HG03469 (cell line): Measurements from ENCODE around the gene OLAH.
"Not testable (repeated sequence)": the region's sequence is repeated elsewhere in the genome, so short reads cannot be mapped to it uniquely, and the experiment has no call there.

Experiments used
- ATAC-seq: cut with Tn5 transposase; IDR thresholded peaks from one replicate; pipeline ENCODE4 v1.9.1; 2021; ENCODE audit warnings: mild to moderate bottlenecking, moderate library complexity, moderate number of reproducible peaks; ENCODE audit not compliant: unreplicated experiment

The OLAH gene

DNA sequence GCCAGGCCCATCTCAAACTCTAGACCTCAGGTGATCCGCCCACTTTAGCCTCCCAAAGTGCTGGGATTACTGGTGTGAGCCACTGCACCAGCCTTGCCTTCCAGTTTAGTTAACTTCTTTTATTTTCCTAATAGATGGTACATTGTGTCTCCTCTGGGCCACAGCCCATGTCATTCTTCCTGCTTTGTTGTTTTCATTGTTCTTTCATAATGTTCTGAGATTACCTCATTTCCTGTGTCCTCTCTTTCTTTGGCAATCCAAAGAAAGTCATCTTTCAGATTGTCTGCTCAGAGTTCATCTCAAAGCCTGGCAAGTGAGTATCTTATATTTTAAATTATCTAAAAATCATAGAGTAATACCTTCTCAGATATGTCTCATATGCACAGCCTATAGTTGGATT lies at the start of gene OLAH:
OLAH (plus strand) TSS at position 270 of the 400 bp plus-strand sequence. CDS start 3,346 bp downstream, outside the sequence.
- no peak for ATAC-seq

DNA sequence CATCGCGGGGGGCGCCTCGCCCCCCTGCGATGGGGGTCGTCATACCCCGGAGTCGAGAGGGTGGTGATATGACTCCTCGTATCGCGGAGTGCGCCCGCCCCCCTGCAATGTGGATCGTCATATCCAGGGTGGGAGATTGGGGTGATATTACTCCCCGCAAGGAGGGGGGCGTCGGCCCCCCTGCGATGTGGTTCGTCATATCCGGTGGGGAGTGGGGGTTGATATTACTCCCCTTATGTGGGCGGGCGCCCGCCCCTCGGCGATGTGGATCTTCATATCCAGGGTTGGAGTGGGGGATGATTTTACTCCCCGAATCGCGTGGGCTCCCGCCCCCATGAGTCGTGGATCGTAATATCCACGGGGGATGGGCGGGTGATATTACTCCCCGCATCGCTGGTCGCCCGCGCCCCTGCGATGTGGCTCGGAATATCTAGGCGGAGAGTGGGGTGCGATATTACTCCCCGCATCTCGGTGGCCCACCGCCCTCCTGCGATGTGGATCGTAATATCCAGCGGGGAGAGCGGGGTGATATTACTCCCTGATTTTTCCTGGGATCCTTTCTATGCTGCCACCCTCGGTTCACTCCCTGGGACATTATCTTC lies 47.7 kb upstream of the OLAH start:
- ATAC-seq: no peak

GRCh38 chr10:15013530-15013929 lies 30.2 kb upstream of the OLAH start:
- ATAC-seq: not testable (repeated sequence)

DNA sequence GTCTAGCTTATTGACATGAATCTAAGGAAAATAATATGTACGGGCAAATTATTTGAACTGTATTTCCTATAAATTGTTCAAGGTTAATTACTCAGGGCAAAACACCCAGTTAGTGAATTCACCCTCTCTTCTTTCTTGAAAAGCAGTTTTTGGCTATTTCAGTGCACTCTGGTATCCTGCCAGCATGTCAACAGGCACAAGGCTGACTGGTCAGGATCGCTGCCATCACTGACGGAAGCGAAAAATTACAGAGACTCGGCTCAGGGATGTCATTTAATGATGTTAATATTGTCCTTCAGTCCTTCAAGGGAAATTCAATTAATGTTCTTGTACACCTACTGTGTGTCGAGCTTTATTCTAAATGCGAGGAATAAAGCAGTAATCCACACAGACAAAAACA lies 28.3 kb upstream of the OLAH start:
- no peak for ATAC-seq

DNA sequence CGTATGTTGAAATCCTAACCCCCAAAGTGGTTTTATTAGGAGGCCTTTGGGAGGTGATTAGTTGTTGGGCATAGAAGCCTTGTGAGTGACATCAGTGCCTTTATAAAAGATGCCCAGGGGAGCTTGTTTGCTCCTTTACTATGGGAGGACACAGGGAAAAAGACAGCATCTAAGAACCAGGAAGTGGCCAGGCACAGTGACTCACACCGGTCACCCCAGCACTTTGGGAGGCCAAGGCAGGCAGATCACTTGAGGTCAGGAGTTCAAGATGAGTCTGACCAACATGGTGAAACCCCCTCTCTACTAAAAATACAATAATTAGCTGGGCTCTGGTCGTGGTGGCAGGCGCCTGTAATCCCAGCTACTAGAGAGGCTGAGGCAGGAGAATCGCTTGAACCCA lies 22.8 kb upstream of the OLAH start:
- ATAC-seq: not testable (repeated sequence)

DNA sequence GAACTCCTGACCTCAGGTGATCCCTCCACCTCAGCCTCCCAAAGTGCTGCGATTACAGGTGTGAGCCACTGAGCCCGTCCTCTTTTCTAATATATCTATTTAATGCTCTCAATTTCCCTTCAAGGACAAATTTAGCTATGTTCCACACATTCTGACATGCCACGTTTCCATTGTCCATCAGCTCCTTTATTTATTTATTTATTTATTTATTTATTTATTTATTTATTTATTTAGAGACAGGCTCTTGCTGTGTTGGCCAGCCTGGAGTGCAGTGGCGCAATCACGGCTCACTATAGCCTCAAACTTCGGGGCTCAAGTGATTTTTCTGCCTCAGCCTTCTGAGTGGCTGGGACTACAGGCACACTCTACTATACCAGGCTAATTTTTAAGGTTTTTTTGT lies 20.7 kb upstream of the OLAH start:
- not testable (repeated sequence) for ATAC-seq

GRCh38 chr10:15024017-15025004 lies 19.4 kb upstream of the OLAH start:
- not testable (repeated sequence) for ATAC-seq

DNA sequence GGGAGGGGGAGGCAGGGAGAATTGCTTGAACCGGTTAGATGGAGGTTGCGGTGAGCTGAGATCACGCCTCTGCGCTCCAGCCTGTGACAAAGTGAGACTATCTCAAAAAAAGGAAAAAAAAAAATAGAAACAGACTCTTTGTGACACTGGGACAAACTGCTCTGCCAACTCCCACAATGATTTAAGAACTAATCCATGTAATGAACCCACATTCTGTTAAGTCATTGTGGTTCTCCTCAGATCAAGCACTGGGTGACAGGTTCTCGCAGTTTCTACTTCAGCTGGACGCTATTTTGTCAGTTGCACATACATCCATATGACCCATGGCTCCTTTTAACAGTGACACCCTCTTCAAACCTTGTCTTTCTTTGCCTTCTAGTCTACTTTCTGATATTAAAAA lies 18.7 kb upstream of the OLAH start:
- not testable (repeated sequence) for ATAC-seq

DNA sequence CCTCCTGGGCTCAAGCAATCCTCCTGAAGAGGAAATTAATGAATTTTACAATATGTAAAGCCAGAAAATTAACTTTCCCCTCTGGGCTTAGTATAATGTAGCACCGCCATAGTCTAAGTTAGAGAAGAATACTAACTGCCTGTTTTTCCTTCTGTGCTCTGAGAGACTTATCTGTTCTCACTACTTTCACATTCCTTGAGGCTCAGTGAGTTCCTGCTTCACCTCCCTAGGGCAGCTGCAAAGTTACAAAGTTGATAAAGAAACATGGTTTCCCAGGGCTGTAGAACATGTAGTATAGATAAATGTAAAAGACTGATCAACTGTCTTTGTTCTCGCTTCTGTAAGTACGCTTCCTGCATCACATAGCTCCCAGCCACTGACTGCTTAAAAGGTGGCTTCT lies 16.0 kb upstream of the OLAH start:
- ATAC-seq: no peak

DNA sequence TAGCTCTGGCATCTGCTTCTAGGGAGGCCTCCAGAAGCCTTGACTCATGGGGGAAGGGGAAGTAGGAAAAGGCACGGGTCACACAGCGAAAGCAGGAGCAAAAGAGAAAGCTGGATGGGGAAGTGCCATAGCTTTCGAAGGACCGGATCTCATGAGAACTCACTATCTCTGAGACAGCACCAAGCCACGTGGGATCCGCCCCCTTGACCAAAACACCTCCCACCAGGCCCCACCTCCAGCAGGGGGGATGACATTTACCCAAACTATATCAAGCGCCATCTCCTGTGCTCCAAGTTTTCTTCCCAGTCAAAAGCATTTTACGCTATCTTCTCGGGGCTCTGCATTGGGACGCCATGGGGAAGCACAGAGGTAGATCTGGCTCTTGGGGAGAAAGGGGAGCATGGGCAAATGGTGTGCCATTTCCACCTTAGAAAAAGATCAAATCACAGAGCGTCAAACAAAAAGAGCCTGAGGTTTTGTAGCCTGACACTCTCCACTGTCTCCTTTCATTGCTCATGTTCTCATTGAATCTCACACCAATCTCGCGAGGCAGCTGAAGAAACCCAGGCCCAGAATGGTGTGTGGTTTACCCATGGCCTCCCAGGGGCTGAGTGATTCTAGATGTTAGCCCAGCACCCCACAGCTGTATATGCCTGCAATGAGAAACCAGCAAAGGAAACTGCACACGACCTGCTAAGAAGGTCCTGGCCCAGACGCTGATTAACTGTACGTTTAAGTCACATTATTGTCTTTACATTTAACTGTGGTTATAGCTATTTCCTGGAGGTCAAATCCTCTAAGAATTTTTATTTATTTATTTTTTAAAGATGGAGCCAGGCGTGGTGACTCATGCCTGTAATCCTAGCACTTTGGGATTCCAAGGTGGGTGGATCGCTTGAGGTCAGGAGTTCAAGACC lies 8.1 kb upstream of the OLAH start:
- no peak for ATAC-seq

GRCh38 chr10:15037691-15038090 lies 6.1 kb upstream of the OLAH start:
- no peak for ATAC-seq

GRCh38 chr10:15038416-15038815 lies 5.3 kb upstream of the OLAH start:
- ATAC-seq: no peak

DNA sequence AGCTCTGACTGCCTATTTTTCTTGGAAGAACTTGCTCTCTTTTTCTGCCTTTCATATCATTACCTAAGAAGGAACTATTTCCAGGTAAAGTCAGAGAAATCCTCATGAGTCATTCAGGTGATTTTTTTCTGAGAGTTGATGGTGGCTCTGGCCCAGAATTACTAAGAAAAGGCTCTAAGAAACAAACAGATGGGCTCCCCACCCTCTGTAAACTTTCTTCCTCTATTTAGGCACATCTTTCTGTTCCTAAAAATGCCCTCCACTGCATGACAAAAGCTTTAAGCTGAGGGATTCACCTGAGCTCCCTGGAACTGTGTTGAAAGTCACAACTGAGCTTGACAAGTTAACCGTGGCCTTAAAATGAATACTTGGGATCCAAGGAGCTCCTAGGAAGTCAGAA lies 1.6 kb downstream of the OLAH start:
- no peak for ATAC-seq

GRCh38 chr10:15046626-15047025 lies 2.9 kb downstream of the OLAH start:
- no peak for ATAC-seq

GRCh38 chr10:15049533-15049932 lies 5.8 kb downstream of the OLAH start:
- ATAC-seq: no peak

DNA sequence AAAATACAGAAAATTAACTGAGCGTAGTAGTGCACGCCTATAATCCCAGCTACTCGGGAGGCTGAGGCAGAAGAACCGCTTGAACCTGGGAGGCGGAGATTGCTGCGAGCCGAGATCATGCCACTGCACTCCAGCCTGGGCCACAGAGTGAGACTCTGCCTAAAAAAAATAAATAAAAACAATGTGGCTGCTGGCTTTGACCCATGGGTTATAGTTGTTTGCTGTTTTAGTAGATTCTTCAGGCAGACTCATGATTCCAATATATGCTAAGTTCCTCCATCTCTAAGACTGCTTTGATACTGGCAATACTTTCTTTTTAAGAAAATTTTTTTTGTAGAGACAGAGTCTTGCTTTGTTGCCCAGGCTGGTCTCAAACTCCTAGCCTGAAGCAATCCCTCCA lies 8.4 kb downstream of the OLAH start:
- ATAC-seq: no peak

DNA sequence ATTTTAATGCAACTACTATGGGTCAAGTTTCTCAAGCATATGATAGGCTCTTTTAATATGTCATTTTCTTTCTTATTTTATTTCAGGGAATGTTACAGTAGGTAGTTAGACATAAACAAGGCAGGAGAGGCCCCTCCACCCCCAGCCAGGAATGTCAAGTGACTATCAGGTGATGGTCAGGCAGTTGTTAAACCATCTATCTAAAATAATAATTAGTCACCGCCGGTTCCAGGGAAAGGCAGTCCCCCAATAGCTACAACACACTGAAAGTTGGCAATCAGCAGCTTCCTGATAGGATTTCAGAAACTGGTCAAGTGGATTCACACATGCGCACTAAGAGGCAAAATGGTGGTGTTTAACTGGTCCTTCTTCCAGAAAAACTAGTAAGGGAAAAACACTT lies 9.3 kb downstream of the OLAH start:
- ATAC-seq: no peak

- no peak for ATAC-seq
Measured at GRCh38 chr10:15058689-15059088, 14.9 kb downstream of the OLAH start.

- ATAC-seq: no peak
Measured at GRCh38 chr10:15059914-15060313, 16.2 kb downstream of the OLAH start.

- ATAC-seq: no peak
Measured at GRCh38 chr10:15060638-15061037, 16.9 kb downstream of the OLAH start.

- ATAC-seq: no peak
Measured at GRCh38 chr10:15067154-15067553, 23.4 kb downstream of the OLAH start.
